KMS-11 (cell line): ENCODE data around the gene PPP2R1A.

Source experiments
- H2AFZ ChIP-seq: fragments of 200-600 bp; sonication (generic); 2 replicates; pipeline ENCODE4 v1.6.1; 2016; ENCODE audit warnings: antibody characterized with exemption, mixed run types, low read depth
- H3K27ac ChIP-seq: fragments of 200-600 bp; sonication (generic); 2 replicates; pipeline ENCODE4 v1.6.1; 2016; ENCODE audit warnings: mild to moderate bottlenecking, mixed run types
- H3K27me3 ChIP-seq: fragments of 200-600 bp; sonication (generic); 2 replicates; pipeline ENCODE4 v1.6.1; 2017; ENCODE audit warnings: mild to moderate bottlenecking, low read depth, mixed run types, moderate library complexity; ENCODE audit not compliant: insufficient read depth
- H3K36me3 ChIP-seq: fragments of 200-600 bp; sonication (generic); 2 replicates; pipeline ENCODE4 v1.6.1; 2017; ENCODE audit warnings: mild to moderate bottlenecking, mixed run types; ENCODE audit not compliant: insufficient read depth
- H3K4me1 ChIP-seq: fragments of 200-600 bp; sonication (generic); 2 replicates; pipeline ENCODE4 v1.6.1; 2016; ENCODE audit warnings: mild to moderate bottlenecking, low read depth, mixed run types; ENCODE audit not compliant: poor library complexity, severe bottlenecking
- H3K4me2 ChIP-seq: fragments of 200-600 bp; sonication (generic); 2 replicates; pipeline ENCODE4 v1.7.0; 2016; ENCODE audit warnings: mild to moderate bottlenecking, mixed run types
- H3K4me3 ChIP-seq: fragments of 200-600 bp; sonication (generic); IDR thresholded peaks from 2 replicates; pipeline ENCODE4 v1.6.1; 2017; ENCODE audit warnings: low read depth, low read length, mixed read lengths; ENCODE audit not compliant: insufficient read depth
- H3K79me2 ChIP-seq: fragments of 200-600 bp; sonication (generic); 2 replicates; pipeline ENCODE4 v1.6.1; 2016; ENCODE audit warnings: low read depth, mixed run types; ENCODE audit not compliant: insufficient read depth
- H3K9ac ChIP-seq: fragments of 200-600 bp; sonication (generic); 2 replicates; pipeline ENCODE4 v1.6.1; 2016; ENCODE audit warnings: mild to moderate bottlenecking, mixed run types
- H4K20me1 ChIP-seq: fragments of 200-600 bp; sonication (generic); 2 replicates; pipeline ENCODE4 v1.6.1; 2016; ENCODE audit warnings: mild to moderate bottlenecking, mixed run types; ENCODE audit not compliant: insufficient read depth
- TF ChIP-seq, protein P1 (sequence below): fragments of 200-600 bp; sonication (generic); conservative IDR thresholded peaks from 2 replicates; pipeline ENCODE4 v1.6.1; 2017; ENCODE audit warnings: low read depth, mild to moderate bottlenecking, antibody characterized with exemption, low read length, moderate library complexity, mixed read lengths

The PPP2R1A gene

DNA sequence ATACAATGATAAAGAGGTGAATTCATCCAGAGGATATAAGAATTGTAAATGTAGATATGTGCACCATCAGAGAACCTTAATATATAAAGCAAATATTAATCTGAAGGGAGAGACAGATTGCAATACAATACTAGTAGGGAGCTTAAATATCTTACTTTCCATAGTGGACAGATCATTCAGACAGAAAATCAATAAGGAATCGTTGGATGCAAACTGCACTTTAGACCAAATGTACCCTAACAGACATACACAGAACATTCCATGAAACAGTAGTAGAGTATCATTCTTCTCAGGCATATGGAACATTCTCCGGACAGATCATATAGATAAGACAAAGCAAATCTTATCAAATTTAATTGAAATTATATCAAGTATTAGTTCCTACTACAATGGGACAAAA, 44.6 kb downstream of the PPP2R1A start:
- Histone ChIP-seq H4K20me1 (no peaks in the 10 kb centered on the region), H3K4me2 (no peak overlapping the region), H2AFZ (no peak overlapping the region), H3K4me3 (no peak overlapping the region), H3K36me3 (no peaks in the 10 kb centered on the region), H3K27ac (no peak overlapping the region), H3K4me1 (no peaks in the 10 kb centered on the region), H3K9ac (no peak overlapping the region), H3K27me3 (no peaks in the 10 kb centered on the region), H3K79me2 (no peaks in the 10 kb centered on the region)
- TF ChIP-seq, protein P1, sequence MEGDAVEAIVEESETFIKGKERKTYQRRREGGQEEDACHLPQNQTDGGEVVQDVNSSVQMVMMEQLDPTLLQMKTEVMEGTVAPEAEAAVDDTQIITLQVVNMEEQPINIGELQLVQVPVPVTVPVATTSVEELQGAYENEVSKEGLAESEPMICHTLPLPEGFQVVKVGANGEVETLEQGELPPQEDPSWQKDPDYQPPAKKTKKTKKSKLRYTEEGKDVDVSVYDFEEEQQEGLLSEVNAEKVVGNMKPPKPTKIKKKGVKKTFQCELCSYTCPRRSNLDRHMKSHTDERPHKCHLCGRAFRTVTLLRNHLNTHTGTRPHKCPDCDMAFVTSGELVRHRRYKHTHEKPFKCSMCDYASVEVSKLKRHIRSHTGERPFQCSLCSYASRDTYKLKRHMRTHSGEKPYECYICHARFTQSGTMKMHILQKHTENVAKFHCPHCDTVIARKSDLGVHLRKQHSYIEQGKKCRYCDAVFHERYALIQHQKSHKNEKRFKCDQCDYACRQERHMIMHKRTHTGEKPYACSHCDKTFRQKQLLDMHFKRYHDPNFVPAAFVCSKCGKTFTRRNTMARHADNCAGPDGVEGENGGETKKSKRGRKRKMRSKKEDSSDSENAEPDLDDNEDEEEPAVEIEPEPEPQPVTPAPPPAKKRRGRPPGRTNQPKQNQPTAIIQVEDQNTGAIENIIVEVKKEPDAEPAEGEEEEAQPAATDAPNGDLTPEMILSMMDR: no peak

GRCh38 chr19:52237197-52237596, 47.3 kb downstream of the PPP2R1A start:
- Histone ChIP-seq H3K27ac (no peak overlapping the region), H3K79me2 (no peaks in the 10 kb centered on the region), H3K9ac (no peak overlapping the region), H3K27me3 (no peaks in the 10 kb centered on the region), H2AFZ (no peak overlapping the region), H3K4me3 (no peak overlapping the region), H4K20me1 (no peaks in the 10 kb centered on the region), H3K4me1 (no peaks in the 10 kb centered on the region), H3K36me3 (no peaks in the 10 kb centered on the region), H3K4me2 (no peak overlapping the region)
- TF ChIP-seq, protein P1: no peak

DNA sequence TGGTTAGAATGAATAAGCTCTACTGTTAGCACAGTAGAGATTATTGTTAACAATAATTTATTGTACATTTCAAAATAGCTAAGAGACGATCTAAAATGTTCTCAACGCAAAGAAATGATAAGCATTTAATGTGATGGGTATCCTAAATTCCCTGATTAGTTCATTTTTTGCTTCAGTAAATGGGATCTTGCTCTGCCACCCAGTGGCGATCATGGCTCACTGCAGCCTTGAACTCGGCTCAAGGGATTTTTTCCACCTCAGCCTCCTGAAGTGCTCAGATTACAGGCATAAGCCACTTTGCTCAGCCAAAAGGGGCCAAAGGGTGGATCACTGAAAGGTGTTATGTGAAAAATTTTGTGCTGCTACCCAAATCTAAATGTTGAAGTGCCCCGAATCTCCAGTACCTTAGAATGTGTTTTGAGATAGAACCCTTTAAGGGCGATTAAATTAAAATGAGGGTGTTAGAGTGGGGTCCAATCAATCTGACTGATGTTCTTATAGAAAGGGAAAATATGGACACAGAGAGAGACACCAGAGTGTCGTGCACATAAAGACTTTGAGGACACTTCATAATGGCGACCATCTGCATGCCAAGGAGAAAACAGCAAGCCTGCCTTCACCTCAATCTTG, 48.0 kb downstream of the PPP2R1A start:
- H3K27me3 ChIP-seq: no peaks in the 10 kb centered on the region
- no peaks in the 10 kb centered on the region for H3K79me2 ChIP-seq
- no peak overlapping the region for H3K4me3 ChIP-seq
- no peaks in the 10 kb centered on the region for H3K36me3 ChIP-seq
- no peak overlapping the region for H3K27ac ChIP-seq
- no peaks in the 10 kb centered on the region for H4K20me1 ChIP-seq
- no peak overlapping the region for H3K9ac ChIP-seq
- no peak overlapping the region for H2AFZ ChIP-seq
- H3K4me2 ChIP-seq: no peak overlapping the region
- TF ChIP-seq, protein P1: peak; percentile 93
- H3K4me1 ChIP-seq: no peaks in the 10 kb centered on the region

GRCh38 chr19:52244021-52244420, 54.2 kb downstream of the PPP2R1A start:
- H3K4me1 ChIP-seq: no peaks in the 10 kb centered on the region
- H4K20me1 ChIP-seq: no peaks in the 10 kb centered on the region
- H3K36me3 ChIP-seq: no peaks in the 10 kb centered on the region
- H3K4me3 ChIP-seq: no peak overlapping the region
- H3K9ac ChIP-seq: no peak overlapping the region
- no peak overlapping the region for H3K4me2 ChIP-seq
- TF ChIP-seq, protein P1: no peak
- no peak overlapping the region for H2AFZ ChIP-seq
- H3K79me2 ChIP-seq: no peaks in the 10 kb centered on the region
- H3K27ac ChIP-seq: no peak overlapping the region
- H3K27me3 ChIP-seq: no peaks in the 10 kb centered on the region
